A673 (cell line): ENCODE data around the gene TAC3. TPM values are rescaled to one million over a fixed set of nuclear protein-coding genes. Genes with fewer than 3 reads are reported as not detected.
"Not testable (repeated sequence)": the region's sequence is repeated elsewhere in the genome, so short reads cannot be mapped to it uniquely, and the experiment has no call there.

ENCODE experiments used
- BruUV-seq: library from RNA; stranded (reverse); fragments of 400-500 nt; replicated peaks from 2 replicates; lab custom pipeline; 2021; lab: Mats Ljungman, UMichigan
- CTCF ChIA-PET: fragments of 300-600 bp; sonication (Branson Sonifier 250); formaldehyde crosslinking; loops from one replicate; lab custom pipeline; 2022; ENCODE audit warnings: antibody characterized with exemption; lab: Charles Lee
- POLR2A ChIA-PET: fragments of 300-600 bp; sonication (Branson Sonifier 250); formaldehyde crosslinking; loops from one replicate; lab custom pipeline; 2022; ENCODE audit warnings: antibody characterized with exemption; ENCODE audit not compliant: low non-redundant PET; lab: Charles Lee
- DNase-seq: peaks from one replicate; pipeline ENCODE4 v3.0.0-alpha.2; 2015; ENCODE audit warnings: low spot score
- H3K27ac ChIP-seq: fragments of 200-600 bp; sonication (generic); 2 replicates; pipeline ENCODE4 v1.5.1; 2016; ENCODE audit warnings: mixed run types, low read depth, mild to moderate bottlenecking, mixed read lengths, antibody characterized with exemption, low read length; ENCODE audit not compliant: poor library complexity, severe bottlenecking
- H3K27me3 ChIP-seq: fragments of 200-600 bp; sonication (generic); replicated peaks from 2 replicates; pipeline ENCODE4 v1.6.1; 2017; ENCODE audit warnings: mixed run types, low read depth, mild to moderate bottlenecking, mixed read lengths, antibody characterized with exemption, low read length; ENCODE audit not compliant: insufficient read depth, poor library complexity
- H3K36me3 ChIP-seq: fragments of 200-600 bp; sonication (generic); 2 replicates; pipeline ENCODE4 v1.6.1; 2016; ENCODE audit warnings: mixed run types, mild to moderate bottlenecking, mixed read lengths, antibody characterized with exemption, low read length; ENCODE audit not compliant: insufficient read depth, poor library complexity, severe bottlenecking
- H3K4me1 ChIP-seq: fragments of 200-600 bp; sonication (generic); 2 replicates; pipeline ENCODE4 v1.6.1; 2017; ENCODE audit warnings: mixed run types, mild to moderate bottlenecking, mixed read lengths, antibody characterized with exemption, low read length; ENCODE audit not compliant: insufficient read depth, poor library complexity, severe bottlenecking
- H3K4me3 ChIP-seq: fragments of 200-600 bp; sonication (generic); 2 replicates; pipeline ENCODE4 v1.5.1; 2016; ENCODE audit warnings: low read depth, mixed run types, mild to moderate bottlenecking, mixed read lengths, low read length; ENCODE audit not compliant: poor library complexity, severe bottlenecking
- H3K9me3 ChIP-seq: fragments of 200-600 bp; sonication (generic); 2 replicates; pipeline ENCODE4 v1.6.1; 2016; ENCODE audit warnings: mixed run types, low read depth, mild to moderate bottlenecking, mixed read lengths, antibody characterized with exemption, low read length; ENCODE audit not compliant: poor library complexity, severe bottlenecking
- CTCF ChIP-seq: fragments of 300-800, 200-600 bp; sonication (generic); conservative IDR thresholded peaks from 2 replicates; pipeline ENCODE4 v1.5.1; 2017; ENCODE audit warnings: low read depth, mild to moderate bottlenecking, antibody characterized with exemption, low read length, moderate library complexity, mixed read lengths
- EZH2 ChIP-seq: fragments of 200-600 bp; sonication (generic); IDR thresholded peaks from 2 replicates; pipeline ENCODE4 v1.6.1; 2017; ENCODE audit warnings: borderline replicate concordance, low read depth, mild to moderate bottlenecking, mixed read lengths, antibody characterized with exemption, low read length; ENCODE audit not compliant: poor library complexity, severe bottlenecking
- intact Hi-C: fragments of 100-400 bp; cut with micrococcal nuclease; formaldehyde crosslinking; loops from one replicate; pipeline ENCODE4 v1.10.0; 2022; ENCODE audit not compliant: unreplicated experiment
- total RNA-seq: library from RNA; stranded (reverse); gene quantifications from 2 replicates; pipeline ENCODE4 v1.2.3, GENCODE V29; 2021

The TAC3 gene
- total RNA-seq, 1 experiment from 2014 or later: not detected

GRCh38 chr12:57057067-57057751 lies 40.9 kb upstream of the TAC3 start:
- no peak overlapping the region for H3K27ac ChIP-seq

GRCh38 chr12:57055824-57056223 lies 39.5 kb upstream of the TAC3 start:
- TF ChIP-seq EZH2: no peak
- no peak for TF ChIP-seq CTCF
- Histone ChIP-seq H3K9me3 (no peaks in the 10 kb centered on the region), H3K36me3 (peaks cover 43% of the 10 kb centered on the region), H3K27me3 (no peaks in the 10 kb centered on the region), H3K27ac (no peak overlapping the region), H3K4me1 (no peaks in the 10 kb centered on the region), H3K4me3 (no peak overlapping the region)
- CTCF ChIA-PET: no interaction called here
- DNase-seq: no peak
- intact Hi-C loops: no loop called here
- POLR2A ChIA-PET: no interaction called here
- BruUV-seq: no TSS peak

More at GRCh38 chr12:57057067-57057751, 40.9 kb upstream of the TAC3 start:
- Histone ChIP-seq H3K9me3 (no peaks in the 10 kb centered on the region), H3K4me3 (no peak overlapping the region), H3K36me3 (peaks cover 44% of the 10 kb centered on the region), H3K4me1 (no peaks in the 10 kb centered on the region), H3K27me3 (no peaks in the 10 kb centered on the region)
- DNase-seq: no peak
- intact Hi-C loops: no loop called here
- ChIA-PET CTCF (no interaction called here), POLR2A (no interaction called here)
- no TSS peak for BruUV-seq
- TF ChIP-seq EZH2: no peak
- TF ChIP-seq CTCF: no peak

- H3K36me3 ChIP-seq: peaks cover 24% of the 10 kb centered on the region
- H3K9me3 ChIP-seq, intact Hi-C loops, CTCF ChIA-PET, DNase-seq, BruUV-seq, POLR2A ChIA-PET, H3K4me1 ChIP-seq, H3K4me3 ChIP-seq, H3K27me3 ChIP-seq, H3K27ac ChIP-seq: not testable (repeated sequence)
Observed at GRCh38 chr12:57053901-57054300, 37.6 kb upstream of the TAC3 start.

GRCh38 chr12:57053146-57053545 lies 36.8 kb upstream of the TAC3 start:
- peaks cover 17% of the 10 kb centered on the region for H3K36me3 ChIP-seq
- H3K9me3 ChIP-seq, CTCF ChIA-PET, DNase-seq, H3K4me3 ChIP-seq, H3K27ac ChIP-seq, POLR2A ChIA-PET, H3K4me1 ChIP-seq, H3K27me3 ChIP-seq, BruUV-seq, intact Hi-C loops: not testable (repeated sequence)
